ENCODE measurements around the gene ACAP2. TPM values are rescaled to one million over a fixed set of nuclear protein-coding genes. Genes with fewer than 3 reads are reported as not detected.

The ACAP2 gene
- total and polyA plus RNA-seq, 2 donors (not counting 1 experiment from before 2014, with no cell fraction given): 33.7 to 86.5 TPM

- H3K9me3 ChIP-seq (ENCODE audit: control insufficient read depth, insufficient read depth, low read depth, low read length): no peaks in the 10 kb centered on the region
- peaks cover 28% of the 10 kb centered on the region for H3K79me2 ChIP-seq (ENCODE audit: control insufficient read depth, insufficient read depth, low read length)
- no peaks in the 10 kb centered on the region for H3K36me3 ChIP-seq (ENCODE audit: control insufficient read depth, insufficient read depth, low read length)
- H2AFZ ChIP-seq (ENCODE audit: low read length): no peak overlapping the region
- no peaks in the 10 kb centered on the region for H3K4me1 ChIP-seq (ENCODE audit: control insufficient read depth, extremely low read depth, insufficient read depth, low read length)
- peak; percentile 34 to 78 for DNase-seq (ENCODE audit: low read depth in 2 of 2)
- no peak overlapping the region for H3K9ac ChIP-seq (ENCODE audit: insufficient read depth, low read length)
- H3K4me3 ChIP-seq (replicated peaks in 1 of 4; ENCODE audit: control extremely low read depth in 1 of 4, insufficient read depth in 1 of 4, low read depth in 3 of 4, low read length in 4 of 4): no peak overlapping the region
- TF ChIP-seq EZH2 (IDR thresholded peaks at IDR 0.05; ENCODE audit: low read length, missing control alignments) (no peak), CTCF (conservative IDR thresholded peaks at IDR 0.05 in 1 of 2, IDR thresholded peaks at IDR 0.05 in 1 of 2; ENCODE audit: low read depth in 1 of 2, low read length in 2 of 2) (no peak)
- H4K20me1 ChIP-seq (ENCODE audit: control insufficient read depth, extremely low read depth, insufficient read depth, low read length): no peaks in the 10 kb centered on the region
- H3K27me3 ChIP-seq (ENCODE audit: control insufficient read depth, insufficient read depth, low read length): no peaks in the 10 kb centered on the region
- H3K4me2 ChIP-seq (ENCODE audit: extremely low read depth, insufficient read depth, low read length): no peak overlapping the region
- H3K27ac ChIP-seq (ENCODE audit: insufficient read depth, low read length): no peak overlapping the region
Measured at GRCh38 chr3:195411836-195412235, 31.0 kb downstream of the ACAP2 start.

DNA sequence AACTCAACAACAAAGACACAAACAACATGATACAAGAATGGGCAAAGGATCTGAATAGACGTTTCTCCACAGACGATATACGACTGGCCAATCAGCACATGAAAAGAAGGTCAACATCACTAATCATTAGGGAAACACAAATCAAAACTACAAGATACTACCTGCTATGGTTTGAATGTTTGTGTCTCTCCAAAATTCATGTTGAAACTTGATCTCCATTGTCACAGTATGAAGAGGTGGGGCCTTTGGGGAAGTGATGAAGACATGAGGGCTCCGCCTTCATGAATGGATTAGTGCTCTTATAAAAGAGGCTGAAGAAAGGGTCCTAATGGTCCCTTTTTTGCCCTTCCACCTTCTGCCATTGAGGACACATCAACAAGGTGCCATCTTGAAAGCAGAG is 32.3 kb downstream of the ACAP2 start:
- H2AFZ ChIP-seq (ENCODE audit: low read length): no peak overlapping the region
- no peak overlapping the region for H3K9ac ChIP-seq (ENCODE audit: insufficient read depth, low read length)
- H3K79me2 ChIP-seq (ENCODE audit: control insufficient read depth, insufficient read depth, low read length): peaks cover 29% of the 10 kb centered on the region
- no peak overlapping the region for H3K27ac ChIP-seq (ENCODE audit: insufficient read depth, low read length)
- TF ChIP-seq CTCF (conservative IDR thresholded peaks at IDR 0.05 in 1 of 2, IDR thresholded peaks at IDR 0.05 in 1 of 2; ENCODE audit: low read depth in 1 of 2, low read length in 2 of 2): no peak
- TF ChIP-seq EZH2 (IDR thresholded peaks at IDR 0.05; ENCODE audit: low read length, missing control alignments): no peak
- H3K27me3 ChIP-seq (ENCODE audit: control insufficient read depth, insufficient read depth, low read length): no peaks in the 10 kb centered on the region
- DNase-seq (ENCODE audit: low read depth in 2 of 2): no peak
- H4K20me1 ChIP-seq (ENCODE audit: control insufficient read depth, extremely low read depth, insufficient read depth, low read length): no peaks in the 10 kb centered on the region
- H3K4me1 ChIP-seq (ENCODE audit: control insufficient read depth, extremely low read depth, insufficient read depth, low read length): no peaks in the 10 kb centered on the region
- no peak overlapping the region for H3K4me2 ChIP-seq (ENCODE audit: extremely low read depth, insufficient read depth, low read length)
- H3K9me3 ChIP-seq (ENCODE audit: control insufficient read depth, insufficient read depth, low read depth, low read length): no peaks in the 10 kb centered on the region
- H3K4me3 ChIP-seq (replicated peaks in 1 of 4; ENCODE audit: control extremely low read depth in 1 of 4, insufficient read depth in 1 of 4, low read depth in 3 of 4, low read length in 4 of 4): no peak overlapping the region
- no peaks in the 10 kb centered on the region for H3K36me3 ChIP-seq (ENCODE audit: control insufficient read depth, insufficient read depth, low read length)

GRCh38 chr3:195407531-195408409 is 35.0 kb downstream of the ACAP2 start:
- no peak for DNase-seq (ENCODE audit: low read depth in 2 of 2)
- Histone ChIP-seq H3K36me3 (ENCODE audit: control insufficient read depth, insufficient read depth, low read length) (no peaks in the 10 kb centered on the region), H3K27ac (ENCODE audit: insufficient read depth, low read length) (no peak overlapping the region), H3K4me1 (ENCODE audit: control insufficient read depth, extremely low read depth, insufficient read depth, low read length) (no peaks in the 10 kb centered on the region), H3K4me2 (ENCODE audit: extremely low read depth, insufficient read depth, low read length) (no peak overlapping the region), H3K9ac (ENCODE audit: insufficient read depth, low read length) (no peak overlapping the region), H3K79me2 (ENCODE audit: control insufficient read depth, insufficient read depth, low read length) (peaks cover 25% of the 10 kb centered on the region), H3K27me3 (ENCODE audit: control insufficient read depth, insufficient read depth, low read length) (no peaks in the 10 kb centered on the region), H3K9me3 (ENCODE audit: control insufficient read depth, insufficient read depth, low read depth, low read length) (no peaks in the 10 kb centered on the region), H2AFZ (ENCODE audit: low read length) (no peak overlapping the region), H4K20me1 (ENCODE audit: control insufficient read depth, extremely low read depth, insufficient read depth, low read length) (no peaks in the 10 kb centered on the region), H3K4me3 (replicated peaks in 1 of 4; ENCODE audit: control extremely low read depth in 1 of 4, insufficient read depth in 1 of 4, low read depth in 3 of 4, low read length in 4 of 4) (no peak overlapping the region)
- TF ChIP-seq EZH2 (IDR thresholded peaks at IDR 0.05; ENCODE audit: low read length, missing control alignments): no peak
- no peak for TF ChIP-seq CTCF (conservative IDR thresholded peaks at IDR 0.05 in 1 of 2, IDR thresholded peaks at IDR 0.05 in 1 of 2; ENCODE audit: low read depth in 1 of 2, low read length in 2 of 2)

Data from fibroblast of lung (primary cell).